GM23338 (cell line): ENCODE data around the gene CYTH3. TPM values are rescaled to one million over a fixed set of nuclear protein-coding genes. Genes with fewer than 3 reads are reported as not detected.

Experiments used
- ATAC-seq: fragments of 200-7000 bp; cut with Tn5 transposase; 3 replicates; pipeline ENCODE4 v1.9.1; 2020
- DNase-seq: peaks from one replicate; pipeline ENCODE4 v3.0.0-alpha.2; 2015; ENCODE audit warnings: low spot score
- H2AFZ ChIP-seq: fragments of 200-600 bp; sonication (generic); 2 replicates; pipeline ENCODE4 v1.8.0; 2016; ENCODE audit warnings: antibody characterized with exemption, mild to moderate bottlenecking, moderate library complexity
- H3F3A ChIP-seq: fragments of 200-600 bp; sonication (generic); replicated peaks from 2 replicates; pipeline ENCODE4 v1.8.0; 2017; ENCODE audit warnings: antibody characterized with exemption, mixed run types, low read depth
- H3K27ac ChIP-seq: fragments of 200-600 bp; sonication (generic); 2 replicates; pipeline ENCODE4 v1.6.1; 2016; ENCODE audit warnings: low read depth
- H3K27me3 ChIP-seq: fragments of 200-600 bp; sonication (generic); 2 replicates; pipeline ENCODE4 v1.8.0; 2016; ENCODE audit warnings: mild to moderate bottlenecking, mixed run types, moderate library complexity; ENCODE audit not compliant: insufficient read depth
- H3K36me3 ChIP-seq: fragments of 200-600 bp; sonication (generic); 2 replicates; pipeline ENCODE4 v1.8.0; 2016; ENCODE audit warnings: mild to moderate bottlenecking; ENCODE audit not compliant: insufficient read depth
- H3K4me1 ChIP-seq: fragments of 200-600 bp; sonication (generic); 2 replicates; pipeline ENCODE4 v1.8.0; 2016; ENCODE audit warnings: mild to moderate bottlenecking, moderate library complexity; ENCODE audit not compliant: insufficient read depth
- H3K4me2 ChIP-seq: fragments of 200-600 bp; sonication (generic); 2 replicates; pipeline ENCODE4 v1.7.1; 2017; ENCODE audit warnings: mixed run types
- H3K4me3 ChIP-seq: fragments of 200-600 bp; sonication (generic); 2 replicates; pipeline ENCODE4 v1.6.1; 2016; ENCODE audit warnings: mixed run types
- H3K79me2 ChIP-seq: fragments of 200-600 bp; sonication (generic); replicated peaks from 2 replicates; pipeline ENCODE4 v1.8.0; 2017; ENCODE audit warnings: mild to moderate bottlenecking; ENCODE audit not compliant: insufficient read depth
- H3K9me2 ChIP-seq: fragments of 200-600 bp; sonication (generic); 2 replicates; pipeline ENCODE4 v1.8.0; 2017; ENCODE audit not compliant: insufficient read depth
- H4K20me1 ChIP-seq: fragments of 200-600 bp; sonication (generic); replicated peaks from 2 replicates; pipeline ENCODE4 v1.8.0; 2017; ENCODE audit warnings: mild to moderate bottlenecking; ENCODE audit not compliant: insufficient read depth
- H3K27ac Mint-ChIP-seq: 2 replicates; pipeline ENCODE4 v1.8.0; 2020; ENCODE audit warnings: inconsistent platforms, mild to moderate bottlenecking, moderate library complexity, mixed read lengths
- H3K27me3 Mint-ChIP-seq: 3 replicates; pipeline ENCODE4 v1.8.0; 2022; ENCODE audit warnings: low read depth, mild to moderate bottlenecking, moderate library complexity, mixed read lengths, inconsistent platforms; ENCODE audit not compliant: insufficient read depth, poor library complexity
- H3K36me3 Mint-ChIP-seq: 3 replicates; pipeline ENCODE4 v1.8.0; 2021; ENCODE audit warnings: low read depth, mild to moderate bottlenecking, inconsistent platforms, moderate library complexity, mixed read lengths
- H3K4me1 Mint-ChIP-seq: 3 replicates; pipeline ENCODE4 v1.8.0; 2020; ENCODE audit warnings: mild to moderate bottlenecking, inconsistent platforms, mixed read lengths
- H3K4me3 Mint-ChIP-seq: 3 replicates; pipeline ENCODE4 v1.8.0; 2021; ENCODE audit warnings: moderate library complexity, mild to moderate bottlenecking, inconsistent platforms, mixed read lengths
- H3K9me3 Mint-ChIP-seq: 3 replicates; pipeline ENCODE4 v1.8.0; 2020; ENCODE audit warnings: moderate library complexity, mild to moderate bottlenecking, inconsistent platforms, mixed read lengths
- CREB1 ChIP-seq: fragments of 250-450 bp; sonication (Bioruptor Pico); IDR thresholded peaks from 2 replicates; pipeline ENCODE4 v1.5.0; 2020; ENCODE audit warnings: low read depth, mild to moderate bottlenecking, moderate library complexity
- EZH2phosphoT487 ChIP-seq: fragments of 200-600 bp; sonication (generic); IDR thresholded peaks from one replicate; pipeline ENCODE4 v1.8.1; 2018; ENCODE audit warnings: antibody characterized with exemption; ENCODE audit not compliant: unreplicated experiment
- NANOG ChIP-seq: IDR thresholded peaks from 2 replicates; pipeline ENCODE4 v1.6.1; 2016; ENCODE audit warnings: antibody characterized with exemption, borderline replicate concordance
- POLR2AphosphoS5 ChIP-seq: IDR thresholded peaks from 2 replicates; pipeline ENCODE4 v1.6.1; 2016; ENCODE audit warnings: antibody characterized with exemption, low read depth
- STAT1 ChIP-seq: IDR thresholded peaks from one replicate; pipeline ENCODE4 v1.6.1; 2016; ENCODE audit warnings: antibody characterized with exemption; ENCODE audit not compliant: unreplicated experiment
- ZNF114 ChIP-seq: fragments of 250-450 bp; sonication (Bioruptor Pico); IDR thresholded peaks from 2 replicates; pipeline ENCODE4 v1.5.0; 2020; ENCODE audit warnings: mild to moderate bottlenecking, moderate library complexity
- ZNF331 ChIP-seq: fragments of 250-450 bp; sonication (Bioruptor Pico); IDR thresholded peaks from 2 replicates; pipeline ENCODE4 v1.5.0; 2020; ENCODE audit warnings: low read depth, mild to moderate bottlenecking, moderate library complexity
- polyA plus RNA-seq: library from polyadenylated mRNA; unstranded; fragments of >200 nt; fragmentation: Nextera tagmentation; extraction: Ambion mirVana; gene quantifications from 2 replicates; pipeline ENCODE4 v1.2.1, GENCODE V29; 2016
- total RNA-seq: library from RNA; depleted of rRNA; stranded (reverse); fragments of >200 nt; shearing (Covaris generic); gene quantifications from 2 replicates; pipeline ENCODE4 v1.2.3, GENCODE V29; 2014
- TF ChIP-seq, protein P1 (sequence below): IDR thresholded peaks from one replicate; pipeline ENCODE4 v1.6.1; 2018; ENCODE audit warnings: antibody characterized with exemption; ENCODE audit not compliant: unreplicated experiment
- TF ChIP-seq, protein P2 (sequence below): IDR thresholded peaks from 2 replicates; pipeline ENCODE4 v1.6.1; 2016; ENCODE audit warnings: antibody characterized with exemption
- TF ChIP-seq, protein P3 (sequence below), 2 experiments: fragments of 200-600 bp in 1 of 2; sonication (generic) in 1 of 2; conservative IDR thresholded peaks; 2 replicates each; pipeline versions ENCODE4 v1.5.1 to v1.6.1; 2016 to 2017; ENCODE audit warnings: antibody characterized with exemption in 2 of 2, low read depth in 2 of 2, mild to moderate bottlenecking in 2 of 2, moderate library complexity in 1 of 2

Gene CYTH3
- total and polyA plus RNA-seq, 2 experiments from 2014 or later: 4.6 to 15.3 TPM

DNA sequence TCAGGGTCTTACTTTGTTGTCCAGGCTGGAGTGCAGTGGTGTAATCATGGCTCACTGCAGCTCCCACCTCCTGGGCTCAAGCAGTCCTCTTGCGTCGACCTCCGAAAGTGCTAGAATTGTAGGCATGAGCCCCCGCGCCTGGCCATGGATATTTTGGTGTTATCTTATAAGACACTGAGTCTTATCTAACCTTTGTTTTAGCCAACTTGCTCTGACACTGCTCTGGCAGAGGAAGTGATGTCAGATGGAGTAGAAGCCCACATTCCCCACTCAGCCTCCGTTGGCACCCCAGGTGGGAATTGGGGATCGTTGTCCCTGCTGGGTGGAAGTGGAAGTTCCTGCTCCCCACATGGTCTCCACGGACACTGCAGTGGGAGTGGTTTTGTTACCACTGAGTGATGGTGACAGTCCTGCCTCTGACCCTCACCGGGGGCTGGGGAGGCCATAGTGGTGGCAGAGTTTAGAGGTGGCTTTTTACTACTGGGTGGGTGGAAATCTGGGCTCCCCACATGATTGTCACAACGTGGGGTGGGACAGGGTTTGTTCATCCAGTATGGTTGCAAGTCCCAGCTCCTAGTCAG, 142.3 kb downstream of the CYTH3 start (continued):
- TF ChIP-seq, protein P1, sequence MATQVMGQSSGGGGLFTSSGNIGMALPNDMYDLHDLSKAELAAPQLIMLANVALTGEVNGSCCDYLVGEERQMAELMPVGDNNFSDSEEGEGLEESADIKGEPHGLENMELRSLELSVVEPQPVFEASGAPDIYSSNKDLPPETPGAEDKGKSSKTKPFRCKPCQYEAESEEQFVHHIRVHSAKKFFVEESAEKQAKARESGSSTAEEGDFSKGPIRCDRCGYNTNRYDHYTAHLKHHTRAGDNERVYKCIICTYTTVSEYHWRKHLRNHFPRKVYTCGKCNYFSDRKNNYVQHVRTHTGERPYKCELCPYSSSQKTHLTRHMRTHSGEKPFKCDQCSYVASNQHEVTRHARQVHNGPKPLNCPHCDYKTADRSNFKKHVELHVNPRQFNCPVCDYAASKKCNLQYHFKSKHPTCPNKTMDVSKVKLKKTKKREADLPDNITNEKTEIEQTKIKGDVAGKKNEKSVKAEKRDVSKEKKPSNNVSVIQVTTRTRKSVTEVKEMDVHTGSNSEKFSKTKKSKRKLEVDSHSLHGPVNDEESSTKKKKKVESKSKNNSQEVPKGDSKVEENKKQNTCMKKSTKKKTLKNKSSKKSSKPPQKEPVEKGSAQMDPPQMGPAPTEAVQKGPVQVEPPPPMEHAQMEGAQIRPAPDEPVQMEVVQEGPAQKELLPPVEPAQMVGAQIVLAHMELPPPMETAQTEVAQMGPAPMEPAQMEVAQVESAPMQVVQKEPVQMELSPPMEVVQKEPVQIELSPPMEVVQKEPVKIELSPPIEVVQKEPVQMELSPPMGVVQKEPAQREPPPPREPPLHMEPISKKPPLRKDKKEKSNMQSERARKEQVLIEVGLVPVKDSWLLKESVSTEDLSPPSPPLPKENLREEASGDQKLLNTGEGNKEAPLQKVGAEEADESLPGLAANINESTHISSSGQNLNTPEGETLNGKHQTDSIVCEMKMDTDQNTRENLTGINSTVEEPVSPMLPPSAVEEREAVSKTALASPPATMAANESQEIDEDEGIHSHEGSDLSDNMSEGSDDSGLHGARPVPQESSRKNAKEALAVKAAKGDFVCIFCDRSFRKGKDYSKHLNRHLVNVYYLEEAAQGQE: no peak
- no peak for TF ChIP-seq NANOG
- TF ChIP-seq CREB1: no peak

- no peak for ATAC-seq
- H3K4me3 Mint-ChIP-seq: no peak overlapping the region
- H3K4me1 Mint-ChIP-seq: no peaks in the 10 kb centered on the region; the same call in 2 of the 3 replicates
- H4K20me1 ChIP-seq: peaks cover 20% of the 10 kb centered on the region
- DNase-seq: no peak
- H3K36me3 ChIP-seq: 0 out of 2 replicates have a peak, but pooled peaks cover 8% of the 10 kb centered on the region
- H3K9me2 ChIP-seq: no peaks in the 10 kb centered on the region
- H3K4me3 ChIP-seq: no peak overlapping the region
- H2AFZ ChIP-seq: no peak overlapping the region
- H3K27me3 ChIP-seq: no peaks in the 10 kb centered on the region
- H3K27ac Mint-ChIP-seq: no peak overlapping the region
- peaks cover 64% of the 10 kb centered on the region for H3K79me2 ChIP-seq
- H3K4me1 ChIP-seq: no peaks in the 10 kb centered on the region
- peaks cover 61% of the 10 kb centered on the region for H3K36me3 Mint-ChIP-seq
- H3K27ac ChIP-seq: no peak overlapping the region
- TF ChIP-seq NANOG: no peak
- TF ChIP-seq, protein P2, sequence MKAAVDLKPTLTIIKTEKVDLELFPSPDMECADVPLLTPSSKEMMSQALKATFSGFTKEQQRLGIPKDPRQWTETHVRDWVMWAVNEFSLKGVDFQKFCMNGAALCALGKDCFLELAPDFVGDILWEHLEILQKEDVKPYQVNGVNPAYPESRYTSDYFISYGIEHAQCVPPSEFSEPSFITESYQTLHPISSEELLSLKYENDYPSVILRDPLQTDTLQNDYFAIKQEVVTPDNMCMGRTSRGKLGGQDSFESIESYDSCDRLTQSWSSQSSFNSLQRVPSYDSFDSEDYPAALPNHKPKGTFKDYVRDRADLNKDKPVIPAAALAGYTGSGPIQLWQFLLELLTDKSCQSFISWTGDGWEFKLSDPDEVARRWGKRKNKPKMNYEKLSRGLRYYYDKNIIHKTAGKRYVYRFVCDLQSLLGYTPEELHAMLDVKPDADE: no peak
- TF ChIP-seq CREB1: no peak
- TF ChIP-seq ZNF114 (CRISPR knock-in tag): no peak
- peaks cover 3% of the 10 kb centered on the region for H3K27me3 Mint-ChIP-seq
- no peaks in the 10 kb centered on the region for H3F3A ChIP-seq
- no peak overlapping the region for H3K4me2 ChIP-seq
- no peaks in the 10 kb centered on the region for H3K9me3 Mint-ChIP-seq
These were observed 144.2 kb downstream of the CYTH3 start for GRCh38 chr7:6128205-6128604.

DNA sequence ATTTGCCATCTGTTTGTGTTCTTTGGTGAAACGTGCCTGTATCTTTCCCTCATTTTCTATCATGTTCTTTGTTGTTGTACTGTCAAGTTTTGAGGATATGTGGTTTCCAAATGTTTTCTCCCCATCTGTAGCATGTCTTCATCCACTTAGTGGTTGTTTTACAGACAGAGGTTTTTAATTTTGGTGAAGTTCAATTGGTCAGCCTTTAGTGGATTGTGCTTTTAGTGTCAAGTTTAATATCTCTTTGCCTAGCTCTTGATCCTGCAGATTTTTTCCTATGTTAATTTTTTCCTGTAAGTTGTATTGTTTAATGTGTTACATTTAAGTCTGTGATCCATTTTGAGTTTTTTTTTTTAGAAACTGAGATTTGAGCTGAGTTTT, 145.3 kb downstream of the CYTH3 start:
- Histone ChIP-seq H3K79me2 (peaks cover 61% of the 10 kb centered on the region), H3K4me2 (no peak overlapping the region), H3K9me2 (no peaks in the 10 kb centered on the region), H3K4me1 (no peaks in the 10 kb centered on the region), H3K27me3 (no peaks in the 10 kb centered on the region), H2AFZ (no peak overlapping the region), H4K20me1 (peaks cover 20% of the 10 kb centered on the region), H3F3A (no peaks in the 10 kb centered on the region), H3K27ac (no peak overlapping the region), H3K4me3 (no peak overlapping the region), H3K36me3 (0 out of 2 replicates have a peak, but pooled peaks cover 8% of the 10 kb centered on the region)
- peaks cover 60% of the 10 kb centered on the region for H3K36me3 Mint-ChIP-seq
- ATAC-seq (no peak), DNase-seq (no peak)
- H3K4me3 Mint-ChIP-seq: no peak overlapping the region
- H3K9me3 Mint-ChIP-seq: no peaks in the 10 kb centered on the region
- no peak overlapping the region for H3K27ac Mint-ChIP-seq
- TF ChIP-seq EZH2phosphoT487 (no peak), STAT1 (no peak), CREB1 (no peak), POLR2AphosphoS5 (no peak), NANOG (no peak), ZNF331 (CRISPR knock-in tag) (no peak)
- TF ChIP-seq, protein P2: no peak
- TF ChIP-seq, protein P3, sequence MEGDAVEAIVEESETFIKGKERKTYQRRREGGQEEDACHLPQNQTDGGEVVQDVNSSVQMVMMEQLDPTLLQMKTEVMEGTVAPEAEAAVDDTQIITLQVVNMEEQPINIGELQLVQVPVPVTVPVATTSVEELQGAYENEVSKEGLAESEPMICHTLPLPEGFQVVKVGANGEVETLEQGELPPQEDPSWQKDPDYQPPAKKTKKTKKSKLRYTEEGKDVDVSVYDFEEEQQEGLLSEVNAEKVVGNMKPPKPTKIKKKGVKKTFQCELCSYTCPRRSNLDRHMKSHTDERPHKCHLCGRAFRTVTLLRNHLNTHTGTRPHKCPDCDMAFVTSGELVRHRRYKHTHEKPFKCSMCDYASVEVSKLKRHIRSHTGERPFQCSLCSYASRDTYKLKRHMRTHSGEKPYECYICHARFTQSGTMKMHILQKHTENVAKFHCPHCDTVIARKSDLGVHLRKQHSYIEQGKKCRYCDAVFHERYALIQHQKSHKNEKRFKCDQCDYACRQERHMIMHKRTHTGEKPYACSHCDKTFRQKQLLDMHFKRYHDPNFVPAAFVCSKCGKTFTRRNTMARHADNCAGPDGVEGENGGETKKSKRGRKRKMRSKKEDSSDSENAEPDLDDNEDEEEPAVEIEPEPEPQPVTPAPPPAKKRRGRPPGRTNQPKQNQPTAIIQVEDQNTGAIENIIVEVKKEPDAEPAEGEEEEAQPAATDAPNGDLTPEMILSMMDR (conservative IDR thresholded peaks at IDR 0.05; ENCODE audit: low read depth in 2 of 2): no peak
- no peaks in the 10 kb centered on the region; the same call in 2 of the 3 replicates for H3K4me1 Mint-ChIP-seq
- peaks cover 3% of the 10 kb centered on the region for H3K27me3 Mint-ChIP-seq
